NCI-H2196 treated with DMSO at 0.1 percent for 48 hours (cell line): ENCODE data around the gene PRKCD.

Experiments
- DNase-seq: peaks from one replicate; lab custom pipeline; 2025; ENCODE audit not compliant: unreplicated experiment; lab: John Stamatoyannopoulos, UW

PRKCD gene

GRCh38 chr3:53169832-53170324, 8.9 kb downstream of the PRKCD start:
- DNase-seq = no peak

- DNase-seq = no peak
These were observed 9.5 kb downstream of the PRKCD start for GRCh38 chr3:53170325-53171063.

GRCh38 chr3:53171064-53171418, 10.0 kb downstream of the PRKCD start:
- DNase-seq = no peak

- no peak for DNase-seq
These were observed 11.0 kb downstream of the PRKCD start for GRCh38 chr3:53171827-53172505.

GRCh38 chr3:53173107-53173506, 12.1 kb downstream of the PRKCD start:
- no peak for DNase-seq

- DNase-seq = no peak
These were observed 13.6 kb downstream of the PRKCD start for GRCh38 chr3:53174346-53175250.

GRCh38 chr3:53175613-53176540, 14.9 kb downstream of the PRKCD start:
- DNase-seq = no peak

GRCh38 chr3:53178246-53178645, 17.2 kb downstream of the PRKCD start:
- no peak for DNase-seq

GRCh38 chr3:53179580-53179979, 18.6 kb downstream of the PRKCD start:
- DNase-seq = no peak

GRCh38 chr3:53180305-53181023, 19.5 kb downstream of the PRKCD start:
- DNase-seq = no peak

- DNase-seq = no peak
These were observed 20.0 kb downstream of the PRKCD start for GRCh38 chr3:53181024-53181371.

- no peak for DNase-seq
These were observed 20.5 kb downstream of the PRKCD start for GRCh38 chr3:53181528-53181927.

- DNase-seq = no peak
These were observed 21.9 kb downstream of the PRKCD start for GRCh38 chr3:53182764-53183355.

GRCh38 chr3:53183514-53183913, 22.5 kb downstream of the PRKCD start:
- no peak for DNase-seq

GRCh38 chr3:53184701-53185100, 23.7 kb downstream of the PRKCD start:
- no peak for DNase-seq

- DNase-seq = no peak
These were observed 24.9 kb downstream of the PRKCD start for GRCh38 chr3:53185761-53186465.

GRCh38 chr3:53186726-53187125, 25.7 kb downstream of the PRKCD start:
- DNase-seq = no peak

GRCh38 chr3:53187430-53187829, 26.4 kb downstream of the PRKCD start:
- no peak for DNase-seq

GRCh38 chr3:53188136-53188685, 27.2 kb downstream of the PRKCD start:
- no peak for DNase-seq
